Activated CD4-positive, alpha-beta T cell treated with anti-CD3 and anti-CD28 coated beads, Interleukin-2, amount 50 U/mL, for 24 hours (primary cell): ENCODE results near the gene ACTL8.

Source experiments
- DNase-seq, 2 donors: peaks; one replicate each; pipeline ENCODE4 v3.0.0-alpha.2; 2020; ENCODE audit warnings: low read depth in 1 of 2, low spot score in 1 of 2

ACTL8 gene

DNA sequence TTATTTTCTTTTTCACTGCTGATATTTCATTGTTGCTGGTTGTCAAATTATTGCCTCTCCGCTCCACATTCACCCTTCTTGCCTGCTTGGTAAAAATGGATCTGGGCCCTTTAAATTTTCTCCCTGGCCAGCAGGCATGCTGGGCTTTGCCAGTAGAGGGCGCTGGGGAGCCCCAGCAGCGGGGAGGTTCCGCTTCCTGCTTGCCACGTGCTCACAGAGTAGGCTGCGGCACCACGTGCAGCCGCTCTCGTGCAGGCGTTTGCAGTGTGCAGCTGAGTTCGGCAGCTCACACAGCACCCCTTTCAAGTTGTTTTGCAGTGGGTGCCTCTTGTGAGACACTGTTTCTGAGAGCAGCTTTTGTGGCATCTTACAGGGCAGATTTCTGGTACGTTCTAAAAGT, at the start of gene ACTL8:
TSS of gene ACTL8 (plus strand) at position 214 of the 400 bp plus-strand sequence. CDS start 67,676 bp downstream, outside the sequence.
- no peak for DNase-seq

DNA sequence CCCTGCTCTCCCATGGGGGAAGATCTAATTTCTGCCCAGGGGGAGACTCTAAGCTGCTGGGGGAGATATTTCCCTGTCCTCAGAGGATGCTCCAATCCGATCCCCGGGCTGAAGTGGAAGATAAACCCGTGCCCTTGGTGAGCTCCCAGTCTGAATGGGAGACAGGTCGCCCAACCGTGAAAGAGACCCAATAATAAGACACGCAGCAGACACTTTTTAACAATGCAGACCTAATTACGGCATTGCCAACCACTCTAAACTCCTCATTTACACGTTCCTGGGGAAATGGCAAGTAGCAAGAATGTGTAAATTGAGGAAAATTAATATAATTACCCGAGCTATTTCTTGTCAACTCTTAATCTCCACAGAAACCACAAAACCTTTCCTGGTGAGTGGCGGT, 48.7 kb upstream of the ACTL8 start:
- DNase-seq: no peak

- DNase-seq: no peak
Observed at GRCh38 chr1:17709981-17710380, 45.2 kb upstream of the ACTL8 start.

DNA sequence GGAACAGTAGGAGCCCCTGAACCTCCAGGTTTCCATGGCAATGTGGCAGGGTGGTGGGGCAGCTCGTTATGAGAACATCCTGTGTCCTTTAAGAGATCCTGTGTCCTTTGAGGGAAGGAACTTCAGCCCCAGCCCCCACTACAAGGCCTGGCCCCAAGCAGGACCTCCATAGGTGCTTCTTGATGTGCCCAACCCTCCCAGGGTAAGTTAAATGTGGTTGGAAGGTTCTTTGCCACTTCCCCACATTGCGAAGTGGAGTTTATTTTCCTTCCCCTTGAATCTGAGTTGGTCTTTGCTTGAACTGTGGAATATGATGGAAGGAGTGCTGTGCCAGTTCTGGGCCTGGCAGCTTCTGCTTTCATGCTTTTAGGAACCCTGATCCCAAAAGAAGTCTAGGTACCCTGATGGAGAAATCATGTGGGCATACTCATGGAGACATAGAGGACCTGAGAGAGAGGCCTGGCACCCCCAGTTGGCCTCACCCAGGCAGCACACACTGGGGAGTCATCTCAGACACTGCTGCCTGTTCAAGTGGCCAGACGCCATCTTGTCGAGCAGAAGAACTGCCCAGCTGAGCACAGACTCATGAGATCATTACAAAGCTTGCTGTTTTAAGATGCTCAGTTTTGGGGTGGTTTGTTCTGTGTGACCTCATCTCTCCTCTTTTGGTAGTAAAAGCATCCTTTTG, 44.1 kb upstream of the ACTL8 start:
- DNase-seq: no peak

GRCh38 chr1:17711577-17711910, 43.6 kb upstream of the ACTL8 start:
- DNase-seq: no peak

DNA sequence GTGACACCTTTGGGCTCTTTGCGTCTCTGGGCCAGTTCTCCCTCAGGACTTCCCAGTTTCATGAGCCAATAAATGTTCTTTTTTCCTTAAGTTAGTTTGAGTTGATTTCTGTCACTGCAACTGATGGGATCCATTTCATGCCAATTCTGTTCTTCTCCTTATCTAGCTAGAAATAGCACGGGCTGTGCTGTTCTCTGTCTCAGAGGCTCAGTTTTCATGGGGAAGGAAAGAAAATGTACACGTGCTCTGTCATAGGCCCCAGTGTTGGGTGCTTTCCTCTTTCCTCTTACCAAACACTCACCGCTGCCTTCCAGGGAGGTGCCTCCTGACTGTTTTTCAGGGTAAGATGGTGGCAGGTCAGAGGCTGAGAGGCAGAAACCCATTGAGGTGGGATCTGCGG, 43.2 kb upstream of the ACTL8 start:
- DNase-seq: no peak

DNA sequence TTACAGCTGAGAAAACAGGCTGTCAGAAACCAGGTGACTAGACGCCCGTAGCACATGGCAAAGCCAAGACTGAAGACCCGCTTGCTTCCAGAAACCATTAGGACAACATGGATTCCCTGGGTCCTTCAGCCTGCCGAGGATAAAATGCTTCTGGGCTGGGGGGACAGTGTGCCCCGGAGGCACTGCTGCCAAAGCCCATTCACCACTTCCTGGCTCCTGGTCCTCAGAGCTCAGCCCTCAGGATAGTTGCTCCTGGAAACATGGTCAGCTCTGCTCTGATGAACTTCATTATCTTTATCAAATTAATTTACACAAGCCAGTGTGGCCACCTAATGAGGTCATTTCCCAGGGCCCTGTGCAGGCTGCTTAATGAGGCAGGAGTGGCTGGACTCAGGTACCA, 41.1 kb upstream of the ACTL8 start:
- DNase-seq: no peak

- DNase-seq: no peak
Observed at GRCh38 chr1:17717594-17718535, 37.3 kb upstream of the ACTL8 start.

- DNase-seq: no peak
Observed at GRCh38 chr1:17719874-17720273, 35.3 kb upstream of the ACTL8 start.

DNA sequence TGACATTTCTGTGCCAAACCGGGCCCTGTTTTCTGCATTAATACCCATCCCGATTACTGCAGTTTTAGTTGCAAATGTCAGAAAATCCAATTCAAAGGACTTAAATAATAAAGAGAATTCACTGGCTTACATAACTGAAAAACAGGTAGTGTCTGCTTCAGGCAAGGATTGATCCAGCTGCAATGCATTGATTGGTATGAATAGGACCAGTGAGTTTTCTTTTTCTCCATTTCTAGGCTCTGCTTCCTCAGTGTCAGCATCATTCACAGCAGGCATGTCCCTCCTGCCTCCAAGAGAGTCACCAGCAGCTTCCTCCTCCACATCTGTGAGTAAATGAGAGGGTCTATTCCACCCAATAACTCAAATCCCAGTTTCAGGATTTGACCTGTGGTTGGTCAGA, 33.7 kb upstream of the ACTL8 start:
- DNase-seq: no peak

DNA sequence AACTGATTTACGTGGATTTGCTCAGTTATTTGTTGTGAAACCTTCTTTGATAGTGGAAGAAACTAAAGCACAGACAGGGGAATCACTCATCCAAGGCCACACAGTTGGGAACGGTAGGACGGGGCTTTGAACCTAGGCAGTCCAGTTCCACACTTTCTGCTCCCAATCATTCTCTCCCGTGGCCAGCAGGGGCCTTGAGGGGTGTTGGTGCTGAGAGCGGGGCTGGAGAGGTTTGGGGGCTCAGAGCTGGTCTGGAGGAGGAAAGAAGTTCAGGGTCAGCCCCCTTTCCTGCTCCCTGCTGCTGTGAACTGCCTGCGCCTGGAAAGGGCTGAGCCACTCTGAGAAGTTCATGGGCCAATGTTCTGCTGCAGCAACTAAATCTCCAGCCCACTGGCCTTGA, 31.4 kb upstream of the ACTL8 start:
- no peak for DNase-seq

GRCh38 chr1:17724150-17724549, 31.0 kb upstream of the ACTL8 start:
- DNase-seq: no peak

DNA sequence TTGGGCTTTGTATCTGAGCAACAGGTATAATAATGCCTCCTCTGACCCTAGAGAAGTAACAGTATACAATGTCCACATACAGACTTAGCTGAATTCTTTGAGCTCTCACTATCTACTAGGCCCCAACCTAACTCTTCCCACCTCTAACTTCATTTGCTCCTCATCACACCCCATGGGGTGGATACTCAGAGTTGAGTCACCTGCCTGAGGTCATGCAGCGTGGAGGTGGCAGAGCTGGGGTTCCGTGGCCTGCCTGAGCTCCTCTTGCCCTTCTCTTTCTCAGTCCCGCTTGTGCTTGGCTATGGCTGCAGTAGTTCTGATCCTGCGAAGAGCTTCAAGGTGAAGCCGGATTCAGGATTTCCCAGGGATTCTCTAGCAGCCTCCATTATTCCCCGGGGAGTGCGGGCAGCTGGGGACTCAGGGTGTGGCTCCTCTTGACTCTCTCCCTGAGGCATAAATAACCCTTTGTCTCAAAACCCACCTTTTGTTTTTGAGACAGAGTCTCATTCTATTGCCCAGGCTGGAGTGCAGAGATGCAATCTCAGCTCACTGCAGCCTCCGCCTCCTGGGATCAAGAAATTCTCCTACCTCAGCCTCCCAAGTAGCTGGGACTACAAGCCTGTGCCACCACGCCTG, 29.9 kb upstream of the ACTL8 start:
- DNase-seq: no peak

DNA sequence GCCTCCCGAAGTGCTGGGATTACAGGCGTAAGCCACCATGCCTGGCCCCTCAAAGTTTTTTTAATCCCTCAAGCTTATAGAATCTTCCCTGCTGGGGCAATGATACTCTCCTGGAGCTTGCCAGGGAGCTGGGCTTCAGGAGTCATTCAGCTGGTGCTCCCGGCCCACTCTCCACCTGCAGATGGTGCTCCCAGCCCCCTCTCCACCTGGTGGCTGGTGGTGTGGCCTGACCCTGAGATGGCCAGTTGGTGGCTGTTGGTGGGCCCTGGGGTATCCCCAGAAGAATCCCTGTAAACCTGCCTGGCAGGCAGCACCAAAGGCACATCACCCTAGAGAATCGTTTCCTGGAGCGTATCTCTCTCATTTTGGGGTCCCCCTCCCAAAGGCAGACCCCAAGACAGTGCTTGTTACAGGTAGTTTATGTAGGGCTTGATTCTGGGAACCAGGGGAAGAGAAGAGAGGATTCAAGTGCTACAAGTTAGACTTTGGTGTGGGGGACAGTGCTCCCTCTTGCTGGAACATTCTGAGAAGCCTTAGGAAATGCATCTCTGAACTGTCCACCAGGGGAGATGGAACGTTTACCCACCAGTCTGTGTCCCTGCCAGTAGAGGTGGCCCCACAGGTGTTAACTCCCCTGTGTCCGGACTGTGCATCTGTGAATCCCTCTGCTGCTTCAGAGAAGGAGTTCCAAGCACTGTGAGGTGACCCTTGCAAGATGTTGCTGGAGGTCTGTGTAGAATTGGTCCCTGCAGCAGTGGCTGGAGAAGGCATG, 29.1 kb upstream of the ACTL8 start:
- no peak for DNase-seq

DNA sequence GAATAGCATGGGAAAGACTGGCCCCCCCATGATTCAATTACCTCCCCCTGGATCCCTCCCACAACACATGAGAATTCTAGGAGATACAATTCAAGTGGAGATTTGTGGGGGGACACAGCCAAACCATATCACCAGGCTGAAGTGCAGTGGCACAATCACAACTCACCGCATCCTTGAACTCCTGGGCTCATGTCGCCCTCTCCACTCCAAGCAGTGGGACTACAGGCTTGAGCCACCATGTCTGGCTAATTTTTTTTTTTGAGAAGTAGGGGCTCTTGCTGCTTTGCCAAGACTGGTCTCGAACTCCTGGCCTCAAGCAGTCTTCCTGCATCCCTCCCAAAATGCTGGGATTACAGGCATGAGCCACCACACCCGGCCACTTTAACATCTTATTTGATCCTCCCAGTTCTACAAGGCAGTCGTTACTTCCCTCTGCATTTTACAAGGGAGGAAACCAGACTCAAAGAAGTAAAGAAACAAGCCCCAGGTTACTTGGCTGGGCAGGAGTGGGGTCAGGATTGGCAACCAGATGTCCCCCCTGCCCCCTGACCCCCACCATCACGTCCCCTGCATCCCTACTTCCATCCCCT, 26.9 kb upstream of the ACTL8 start:
- no peak for DNase-seq

DNA sequence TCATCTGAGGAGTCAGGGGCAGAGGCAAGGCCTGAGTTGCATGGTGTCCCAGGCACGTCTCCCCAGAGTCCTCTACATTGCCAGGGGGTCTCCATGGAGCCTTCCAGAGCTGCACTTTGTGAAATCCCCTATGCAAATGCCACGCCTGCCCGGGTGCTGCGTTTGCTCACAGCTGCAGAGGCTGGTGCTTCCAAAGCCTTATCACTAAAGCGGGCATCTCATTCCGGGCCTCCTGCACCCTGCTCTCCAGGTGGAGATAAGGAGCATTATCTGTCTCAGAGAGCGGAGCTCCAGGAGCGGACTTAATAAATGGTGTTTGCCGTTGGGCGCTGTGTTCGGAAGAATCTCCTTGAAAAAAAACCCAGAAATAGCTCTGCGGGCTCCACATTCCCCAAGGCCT, 25.9 kb upstream of the ACTL8 start:
- no peak for DNase-seq

DNA sequence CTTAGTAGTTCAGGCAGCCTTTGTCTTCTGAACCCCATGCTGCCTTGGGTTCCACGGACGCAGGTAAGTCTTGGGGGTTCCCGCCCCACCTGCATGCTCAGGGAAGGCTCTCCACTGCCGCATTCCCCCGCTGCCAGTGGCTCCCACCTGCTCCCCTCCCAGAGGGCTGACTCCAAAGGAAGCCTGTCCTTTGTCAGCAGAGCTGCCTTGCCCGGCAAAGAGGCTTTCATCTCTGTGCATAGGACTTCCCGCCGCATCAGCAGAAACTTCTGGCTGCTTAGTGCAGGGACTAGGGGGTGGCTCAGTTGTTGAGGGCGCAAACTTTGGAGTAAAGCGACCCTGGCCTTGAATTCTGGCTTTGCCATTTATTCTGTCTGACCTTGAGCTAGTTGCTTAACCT, 25.2 kb upstream of the ACTL8 start:
- no peak for DNase-seq

DNA sequence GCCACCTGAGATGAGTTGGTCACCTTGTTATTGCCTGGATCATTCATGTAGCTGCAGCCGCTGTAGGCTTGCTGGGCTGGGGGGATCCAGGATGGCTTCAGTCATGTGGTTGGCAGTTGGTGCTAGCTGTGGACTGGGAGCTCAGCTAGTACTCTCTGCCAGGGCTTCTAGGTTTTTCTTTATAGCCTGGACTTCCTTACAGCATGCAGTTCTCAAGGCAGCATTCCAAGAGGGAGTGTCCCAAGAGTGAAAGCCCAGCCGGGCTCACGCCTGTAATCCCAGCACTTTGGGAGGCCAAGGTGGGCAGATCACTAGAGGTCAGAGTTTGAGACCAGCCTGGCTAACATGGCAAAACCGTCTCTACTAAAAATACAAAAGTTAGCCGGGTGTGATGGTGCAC, 23.7 kb upstream of the ACTL8 start:
- DNase-seq: no peak

DNA sequence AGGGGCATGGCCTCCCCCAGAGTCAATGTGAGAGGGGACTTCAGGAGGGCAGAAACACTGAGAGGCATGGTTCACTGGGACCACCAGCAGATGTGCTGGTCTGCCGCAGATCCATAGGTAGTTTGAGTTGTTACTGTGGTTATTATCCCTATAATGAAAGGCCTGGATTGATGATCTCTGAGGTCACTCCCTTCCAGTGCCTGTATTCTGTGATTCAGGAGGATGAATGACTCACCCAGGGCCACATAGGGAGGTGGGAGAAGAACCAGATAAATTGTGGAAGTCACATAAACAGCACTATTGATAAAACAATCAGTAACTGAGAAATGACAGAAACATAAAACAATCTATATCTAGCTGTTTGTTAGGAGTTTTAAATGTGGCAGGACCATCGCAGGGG, 22.7 kb upstream of the ACTL8 start:
- DNase-seq: no peak

DNA sequence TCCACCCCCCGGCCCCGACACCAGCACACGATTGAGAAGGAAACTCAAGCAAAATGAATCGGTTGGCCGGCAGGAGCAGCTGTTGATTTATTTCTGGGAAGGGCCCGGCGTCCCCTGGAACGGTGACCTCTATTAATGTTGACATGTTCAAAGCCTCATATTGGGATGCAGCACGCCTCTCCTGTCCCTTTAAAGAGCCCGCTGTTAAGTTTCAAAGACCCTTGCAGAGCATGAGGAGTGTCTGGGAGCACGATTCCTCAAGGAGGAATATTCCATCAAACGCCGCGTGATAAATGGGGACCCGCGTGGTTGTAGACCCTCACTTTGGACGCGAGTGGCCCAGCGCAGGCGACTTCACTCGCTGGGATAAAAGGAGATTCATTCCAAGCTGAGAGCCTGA, 21.5 kb upstream of the ACTL8 start:
- no peak for DNase-seq

- DNase-seq: no peak
Observed at GRCh38 chr1:17734609-17735008, 20.5 kb upstream of the ACTL8 start.
